GM12875 (cell line): ENCODE data around the gene MYO9A.

Source experiments
- H3K4me3 ChIP-seq: one replicate; pipeline ENCODE4 v1.5.1; 2011; ENCODE audit warnings: low read depth, low read length, control low read depth
- CTCF ChIP-seq: IDR thresholded peaks from 2 replicates; pipeline ENCODE4 v1.5.1; 2011; ENCODE audit warnings: low read depth, mild to moderate bottlenecking, control low read depth, inconsistent platforms, low read length, moderate library complexity, borderline replicate concordance; ENCODE audit not compliant: insufficient read depth

Gene MYO9A

GRCh38 chr15:71914092-71914491, 203.9 kb downstream of the MYO9A start:
- TF ChIP-seq CTCF = no peak
- H3K4me3 ChIP-seq = no peak overlapping the region

- no peak overlapping the region for H3K4me3 ChIP-seq
- no peak for TF ChIP-seq CTCF
Measured at GRCh38 chr15:71899674-71900073, 218.3 kb downstream of the MYO9A start.

- TF ChIP-seq CTCF = no peak
Measured at GRCh38 chr15:71893691-71894090, 224.3 kb downstream of the MYO9A start.

GRCh38 chr15:71892335-71892734, 225.6 kb downstream of the MYO9A start:
- TF ChIP-seq CTCF = no peak
- H3K4me3 ChIP-seq = no peak overlapping the region

More at GRCh38 chr15:71893691-71894090, 224.3 kb downstream of the MYO9A start:
- H3K4me3 ChIP-seq = no peak overlapping the region

- no peak overlapping the region for H3K4me3 ChIP-seq
- TF ChIP-seq CTCF = no peak
Measured at GRCh38 chr15:71891026-71891425, 226.9 kb downstream of the MYO9A start.

GRCh38 chr15:71889947-71890346, 228.0 kb downstream of the MYO9A start:
- H3K4me3 ChIP-seq = no peak overlapping the region
- no peak for TF ChIP-seq CTCF

GRCh38 chr15:71889385-71889784, 228.6 kb downstream of the MYO9A start:
- H3K4me3 ChIP-seq = no peak overlapping the region
- TF ChIP-seq CTCF = no peak
